K562 (cell line): Measurements from ENCODE around the gene CRADD.

Experiments used
- CBX3 ChIP-seq, 2 experiments: IDR thresholded peaks; 1 replicate in 1 of 2; 2 replicates in 1 of 2; pipeline ENCODE4 v1.6.1; 2012; ENCODE audit warnings: inconsistent platforms in 2 of 2, low read length in 2 of 2, borderline replicate concordance in 1 of 2, control low read depth in 1 of 2
- CHD2 ChIP-seq: IDR thresholded peaks from 2 replicates; pipeline ENCODE4 v1.6.1; 2011; ENCODE audit warnings: low read depth, low read length
- ETV6 ChIP-seq, 3 experiments: fragments of 150-350 bp in 1 of 3; sonication (generic) in 1 of 3; formaldehyde crosslinking in 1 of 3; IDR thresholded peaks; 2 replicates each; pipeline versions ENCODE4 v1.6.1 to v1.8.0; 2014 to 2022; ENCODE audit warnings: borderline replicate concordance in 2 of 3, low read depth in 2 of 3, antibody characterized with exemption in 1 of 3, low read length in 1 of 3, mild to moderate bottlenecking in 1 of 3, missing genetic modification reagents in 1 of 3
- LEF1 ChIP-seq: fragments of 450-650 bp; IDR thresholded peaks from 2 replicates; pipeline ENCODE4 v1.6.1; 2016; ENCODE audit warnings: mild to moderate bottlenecking
- POLR2AphosphoS5 ChIP-seq: IDR thresholded peaks from 2 replicates; pipeline ENCODE4 v1.6.1; 2011; ENCODE audit warnings: mild to moderate bottlenecking, low read depth, low read length, moderate library complexity; ENCODE audit not compliant: control insufficient read depth, insufficient read depth
- TEAD4 ChIP-seq, 2 experiments: sonication (generic) in 1 of 2; formaldehyde crosslinking in 1 of 2; IDR thresholded peaks; 2 replicates each; pipeline versions ENCODE4 v1.6.1 to v1.8.0; 2012 to 2022; ENCODE audit warnings: borderline replicate concordance in 1 of 2, inconsistent platforms in 1 of 2, low read length in 1 of 2, mild to moderate bottlenecking in 1 of 2, missing genetic modification reagents in 1 of 2
- TF ChIP-seq, protein P1 (sequence below), 3 experiments: IDR thresholded peaks in 2 of 3; conservative IDR thresholded peaks in 1 of 3; 2 replicates each; pipeline ENCODE4 v1.5.1; 2011 to 2012; ENCODE audit warnings: low read length in 3 of 3, mild to moderate bottlenecking in 3 of 3, control low read depth in 2 of 3, improper control_type of control experiment in 1 of 3, inconsistent platforms in 1 of 3, low read depth in 1 of 3, mixed read lengths in 1 of 3, moderate library complexity in 1 of 3; ENCODE audit not compliant: insufficient read depth in 2 of 3

DNA sequence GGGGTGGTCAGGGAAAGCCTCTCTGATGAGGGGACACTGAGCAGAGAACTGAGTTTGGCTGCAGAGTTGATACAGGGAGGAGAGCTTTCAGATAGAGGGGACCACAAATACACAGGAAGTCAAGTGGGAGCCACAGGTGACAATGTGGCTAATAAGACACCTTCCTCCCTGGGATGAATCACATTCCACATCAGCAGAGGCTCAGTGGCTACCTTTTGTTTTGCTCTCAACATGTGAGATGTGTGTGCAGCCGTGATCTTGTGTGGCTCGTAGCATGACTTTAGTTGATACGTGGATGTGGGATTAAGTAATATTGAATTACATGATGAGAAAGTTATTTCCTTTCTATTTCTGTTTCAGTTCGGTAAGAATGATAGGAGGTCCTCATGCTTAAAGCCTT lies 7.5 kb downstream of the CRADD start:
- no peak for TF ChIP-seq ETV6 (IDR thresholded peaks at IDR 0.05; ENCODE audit: borderline replicate concordance in 1 of 2, low read depth in 2 of 2, low read length in 1 of 2)
- TF ChIP-seq ETV6 (CRISPR knock-in tag; IDR thresholded peaks at IDR 0.05; ENCODE audit: borderline replicate concordance) = no peak
- TF ChIP-seq, protein P1, sequence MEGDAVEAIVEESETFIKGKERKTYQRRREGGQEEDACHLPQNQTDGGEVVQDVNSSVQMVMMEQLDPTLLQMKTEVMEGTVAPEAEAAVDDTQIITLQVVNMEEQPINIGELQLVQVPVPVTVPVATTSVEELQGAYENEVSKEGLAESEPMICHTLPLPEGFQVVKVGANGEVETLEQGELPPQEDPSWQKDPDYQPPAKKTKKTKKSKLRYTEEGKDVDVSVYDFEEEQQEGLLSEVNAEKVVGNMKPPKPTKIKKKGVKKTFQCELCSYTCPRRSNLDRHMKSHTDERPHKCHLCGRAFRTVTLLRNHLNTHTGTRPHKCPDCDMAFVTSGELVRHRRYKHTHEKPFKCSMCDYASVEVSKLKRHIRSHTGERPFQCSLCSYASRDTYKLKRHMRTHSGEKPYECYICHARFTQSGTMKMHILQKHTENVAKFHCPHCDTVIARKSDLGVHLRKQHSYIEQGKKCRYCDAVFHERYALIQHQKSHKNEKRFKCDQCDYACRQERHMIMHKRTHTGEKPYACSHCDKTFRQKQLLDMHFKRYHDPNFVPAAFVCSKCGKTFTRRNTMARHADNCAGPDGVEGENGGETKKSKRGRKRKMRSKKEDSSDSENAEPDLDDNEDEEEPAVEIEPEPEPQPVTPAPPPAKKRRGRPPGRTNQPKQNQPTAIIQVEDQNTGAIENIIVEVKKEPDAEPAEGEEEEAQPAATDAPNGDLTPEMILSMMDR (IDR thresholded peaks at IDR 0.05 in 2 of 3, conservative IDR thresholded peaks at IDR 0.05 in 1 of 3; ENCODE audit: insufficient read depth in 2 of 3, low read depth in 1 of 3, low read length in 3 of 3) = no peak
- no peak for TF ChIP-seq CBX3 (IDR thresholded peaks at IDR 0.05; ENCODE audit: borderline replicate concordance in 1 of 2, low read length in 2 of 2)
- TF ChIP-seq TEAD4 (IDR thresholded peaks at IDR 0.05; ENCODE audit: low read length) = no peak
- no peak for TF ChIP-seq TEAD4 (CRISPR knock-in tag; IDR thresholded peaks at IDR 0.05; ENCODE audit: borderline replicate concordance)
- TF ChIP-seq CHD2 = no peak
- TF ChIP-seq POLR2AphosphoS5 = no peak
- no peak for TF ChIP-seq LEF1
